Fibroblast of upper back skin (primary cell): ENCODE measurements around the gene SUSD4.

Source experiments
- DNase-seq: peaks from one replicate; pipeline ENCODE4 v3.0.0-alpha.2; 2013

Gene SUSD4

GRCh38 chr1:223358826-223359225 lies 5.2 kb downstream of the SUSD4 start:
- no peak for DNase-seq

- no peak for DNase-seq
These were observed 8.3 kb downstream of the SUSD4 start for GRCh38 chr1:223355699-223356098.

GRCh38 chr1:223353939-223354338 lies 10.0 kb downstream of the SUSD4 start:
- DNase-seq, result no peak

GRCh38 chr1:223352944-223353343 lies 11.0 kb downstream of the SUSD4 start:
- DNase-seq, result no peak

DNA sequence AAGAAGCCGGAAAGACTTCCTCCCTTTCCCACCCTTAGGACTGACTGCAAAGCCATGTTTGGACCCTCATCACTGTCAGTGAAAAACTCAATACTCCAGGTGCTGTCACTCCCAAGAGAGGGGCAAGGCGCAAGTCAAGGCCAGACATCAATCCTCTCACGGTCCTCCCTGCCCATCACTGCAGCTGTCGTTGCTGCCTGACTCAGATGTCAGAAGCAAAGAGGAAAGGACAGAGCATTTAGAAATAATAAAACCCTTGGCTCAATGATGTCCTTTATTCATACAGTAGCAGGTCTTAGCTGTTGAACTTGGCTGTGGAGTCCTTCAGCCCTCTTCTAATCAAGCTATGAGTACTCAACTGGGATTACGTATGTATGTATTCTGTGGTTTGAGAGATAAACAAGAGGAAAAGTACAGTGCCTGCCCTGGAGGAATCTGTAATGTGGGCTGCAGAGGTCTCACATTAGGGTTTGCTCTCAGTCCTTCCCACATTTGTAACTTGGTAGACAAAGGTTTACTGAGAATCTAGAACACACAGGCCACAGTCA lies 13.5 kb downstream of the SUSD4 start:
- no peak for DNase-seq

DNA sequence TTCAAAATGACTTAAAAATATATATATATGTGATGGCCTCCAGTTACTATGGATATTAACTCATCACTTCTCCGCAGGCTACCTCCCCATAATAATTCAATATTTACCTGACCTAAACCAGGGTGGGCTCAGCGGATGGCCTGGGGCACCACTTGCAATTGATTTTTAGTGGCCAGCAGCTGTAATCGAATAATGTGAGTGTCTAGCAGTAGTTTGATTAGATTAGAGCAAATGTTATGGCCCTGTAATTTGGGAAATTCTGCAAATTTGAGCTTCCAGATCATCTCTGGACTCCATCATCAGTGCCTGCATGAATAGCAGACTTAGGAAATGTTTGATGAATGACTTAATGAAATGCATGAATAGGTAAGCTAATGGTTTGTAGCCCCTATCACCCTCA lies 14.7 kb downstream of the SUSD4 start:
- DNase-seq, result no peak

- no peak for DNase-seq
These were observed 15.5 kb downstream of the SUSD4 start for GRCh38 chr1:223348439-223348838.

DNA sequence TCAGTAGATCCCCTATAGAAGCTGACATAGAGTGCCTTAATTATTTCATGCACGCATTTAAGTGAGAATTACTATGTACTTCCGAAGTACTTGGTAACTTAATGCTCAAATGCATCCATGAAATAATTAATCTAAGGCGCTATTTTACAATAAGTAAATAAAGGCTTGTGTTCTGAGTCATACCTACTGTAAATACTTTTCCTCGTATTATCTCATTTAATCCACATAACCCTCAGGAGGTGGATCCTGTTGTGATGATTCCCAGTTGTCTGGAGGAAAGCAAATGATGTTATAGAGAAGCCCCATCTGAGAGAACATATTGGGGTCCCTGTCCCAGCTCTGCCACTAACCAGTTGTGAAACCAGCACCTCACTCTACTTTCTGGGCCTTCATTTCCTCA lies 16.4 kb downstream of the SUSD4 start:
- no peak for DNase-seq

DNA sequence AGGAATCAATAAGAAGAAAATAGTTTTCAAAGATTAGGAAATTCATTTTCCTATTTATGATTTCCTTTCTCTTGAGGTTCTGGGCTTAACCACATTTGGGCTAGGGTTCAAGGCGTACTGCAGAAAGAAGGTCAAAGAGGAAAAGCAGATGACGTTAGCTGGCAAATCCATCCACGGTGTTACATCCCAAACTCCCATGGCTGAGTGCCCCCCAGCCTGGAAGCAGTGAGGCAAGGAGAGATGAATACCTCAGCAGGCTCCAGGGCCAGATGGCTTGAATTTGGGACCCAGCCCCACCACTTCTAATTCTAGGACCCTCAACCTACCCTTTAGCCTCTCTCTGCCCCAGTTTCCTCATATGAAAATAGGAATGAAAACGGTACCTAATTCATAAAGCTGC lies 17.7 kb downstream of the SUSD4 start:
- no peak for DNase-seq

- no peak for DNase-seq
These were observed 18.3 kb downstream of the SUSD4 start for GRCh38 chr1:223345720-223346119.

DNA sequence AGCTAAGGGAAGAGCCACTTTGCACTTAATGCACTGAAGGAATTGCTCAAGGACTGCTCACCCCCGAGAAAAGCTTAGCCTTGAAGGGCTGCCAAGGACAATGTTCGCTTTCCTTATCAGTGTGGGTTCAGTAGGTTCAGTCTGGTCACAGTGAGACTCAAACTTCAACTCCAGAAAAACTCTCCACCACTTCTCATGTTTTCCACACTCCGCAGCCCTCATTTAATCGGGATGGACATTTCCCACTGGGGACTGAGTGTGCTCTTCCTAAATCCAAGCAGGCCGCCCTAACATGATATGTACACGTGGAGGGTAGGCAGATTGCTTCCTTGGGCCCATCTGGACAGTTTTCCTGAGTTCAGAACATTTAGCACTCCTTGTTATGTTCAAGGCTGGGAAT lies 19.5 kb downstream of the SUSD4 start:
- no peak for DNase-seq

- DNase-seq, result no peak
These were observed 20.3 kb downstream of the SUSD4 start for GRCh38 chr1:223343692-223344091.

DNA sequence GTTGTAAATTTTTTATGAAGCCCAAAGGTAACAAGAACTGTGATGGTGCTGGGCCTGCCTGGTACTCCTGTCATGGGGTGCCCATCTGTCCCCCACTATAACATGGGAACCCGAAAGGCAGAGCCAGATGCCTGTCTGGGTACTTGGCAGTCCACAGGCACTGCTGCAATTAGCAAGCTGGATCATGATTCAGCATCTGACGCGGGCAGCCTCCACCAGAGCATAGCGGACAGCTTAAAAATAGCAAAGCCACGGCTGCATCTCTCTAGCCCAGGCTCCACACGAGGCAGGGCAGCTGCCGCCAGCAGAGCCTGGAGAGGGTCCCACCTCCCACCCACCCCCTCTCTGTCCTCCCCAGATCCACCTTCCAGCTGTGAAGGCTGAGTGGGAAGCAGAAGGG lies 22.9 kb downstream of the SUSD4 start:
- DNase-seq, result peak; percentile 37

- DNase-seq, result no peak
These were observed 23.3 kb downstream of the SUSD4 start for GRCh38 chr1:223340637-223341036.

DNA sequence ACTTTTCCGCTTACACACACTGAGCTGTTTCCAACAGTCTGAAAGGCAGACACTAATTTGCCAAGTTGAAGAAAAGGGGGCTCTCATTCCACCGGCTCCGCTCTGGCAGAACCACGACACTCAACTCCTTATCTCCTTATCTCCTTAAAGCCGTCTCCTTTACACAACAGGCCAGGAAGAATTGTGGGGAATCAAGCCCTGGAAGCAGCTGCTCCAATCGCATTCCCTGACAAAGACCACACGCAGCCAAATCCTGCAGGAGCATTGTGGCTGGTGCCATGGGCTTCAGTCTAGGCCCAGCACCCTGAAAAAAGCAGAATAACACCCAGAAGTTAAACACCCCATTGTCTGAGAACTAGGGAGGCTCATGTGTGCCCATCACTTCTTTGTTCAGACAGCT lies 24.1 kb downstream of the SUSD4 start:
- DNase-seq, result no peak

DNA sequence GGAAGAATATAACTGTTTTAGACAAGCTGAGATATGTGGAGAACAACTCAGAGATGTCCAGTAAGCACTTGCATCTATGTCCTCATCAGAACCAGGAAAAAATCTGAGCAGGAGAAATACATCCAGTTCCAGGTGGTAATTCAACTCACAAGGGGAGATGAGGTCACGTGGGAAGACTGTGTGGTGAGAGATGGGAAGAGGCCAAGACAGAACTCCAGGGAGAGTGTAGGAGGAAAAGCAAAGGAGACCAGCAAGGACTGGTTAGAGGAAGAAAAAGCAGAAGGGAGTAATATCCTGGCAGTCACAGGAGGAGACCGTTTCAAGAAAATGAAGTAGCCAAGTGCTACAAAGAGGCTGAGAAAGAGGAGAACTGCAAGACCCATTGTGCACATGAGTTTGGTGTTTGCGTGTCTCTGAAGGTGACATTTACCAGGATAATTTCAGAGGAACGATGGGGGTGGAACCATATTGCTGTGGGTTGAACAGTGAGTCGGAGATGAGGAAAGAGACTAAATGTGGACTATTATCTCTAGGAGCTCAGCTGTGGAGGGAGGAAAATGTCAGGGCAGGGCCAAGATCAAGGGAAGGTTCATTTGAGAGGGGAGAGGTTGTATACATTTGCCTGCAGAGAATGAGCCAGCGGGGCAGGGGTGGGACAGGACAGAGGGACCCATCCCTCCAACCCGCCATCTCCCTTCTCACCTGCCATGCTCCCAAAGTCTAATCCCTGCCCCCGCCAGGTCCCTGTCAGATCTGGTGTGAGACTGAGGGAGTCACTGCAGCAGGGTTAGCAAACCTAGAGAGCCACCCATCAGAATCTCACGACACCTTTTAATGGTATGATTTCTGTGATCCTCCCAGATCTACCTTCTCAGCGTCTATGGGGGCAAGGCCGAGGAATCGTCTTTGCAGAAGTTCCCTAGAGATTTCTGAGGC lies 24.9 kb downstream of the SUSD4 start:
- DNase-seq, result peak; percentile 37

DNA sequence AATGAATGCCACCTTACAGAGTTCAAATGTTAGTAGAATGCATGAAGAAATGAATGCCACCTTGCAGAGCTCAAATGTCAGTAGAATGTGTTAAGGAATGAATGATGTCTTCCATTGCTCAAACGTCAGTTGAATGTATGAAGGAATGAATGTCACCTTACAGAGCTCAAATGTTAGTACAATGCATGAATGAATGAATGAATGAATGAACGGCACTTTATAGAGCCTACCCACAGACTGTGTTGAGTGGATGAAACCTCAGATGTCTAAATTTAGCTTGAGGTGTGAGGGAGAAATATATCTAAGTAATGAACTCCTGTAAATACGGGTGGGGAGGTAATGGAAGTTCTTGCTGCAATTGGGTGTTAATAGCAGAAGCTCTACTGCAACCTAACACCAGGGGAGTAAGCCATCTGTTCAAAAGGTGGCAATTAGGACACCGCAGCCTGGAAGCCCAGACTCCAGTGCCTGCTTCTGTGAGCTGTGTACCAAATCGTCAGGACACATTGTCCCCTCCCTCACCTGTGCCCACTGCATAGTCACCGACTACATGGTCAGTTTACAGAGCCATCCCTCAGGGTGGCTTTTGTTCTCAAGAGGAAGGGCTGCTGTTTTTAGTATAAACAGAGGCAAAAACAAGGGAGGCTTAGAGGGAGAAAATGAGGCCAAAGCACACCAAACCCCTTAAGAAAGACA lies 26.7 kb downstream of the SUSD4 start:
- DNase-seq, result no peak

DNA sequence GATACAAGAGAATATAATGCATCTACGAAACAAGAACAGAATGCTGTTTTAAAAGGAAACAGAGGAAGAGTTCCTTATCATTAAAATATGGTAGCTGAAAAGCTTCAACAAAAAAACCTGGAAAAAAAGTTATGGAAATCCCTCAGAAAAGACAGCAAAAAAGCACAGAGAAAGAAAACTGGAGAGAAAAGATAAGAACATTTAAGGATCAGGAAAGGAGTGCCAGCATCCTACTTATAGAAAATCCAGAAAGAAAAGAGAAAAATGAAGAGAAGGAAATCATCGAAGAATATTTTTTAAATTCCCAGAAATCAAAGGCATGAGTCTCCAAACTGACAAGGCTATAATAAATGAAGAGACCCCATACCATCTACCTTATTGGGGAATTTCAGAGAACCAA lies 29.8 kb downstream of the SUSD4 start:
- DNase-seq, result no peak

GRCh38 chr1:223332997-223333396 lies 31.0 kb downstream of the SUSD4 start:
- DNase-seq, result no peak

GRCh38 chr1:223331929-223332328 lies 32.0 kb downstream of the SUSD4 start:
- peak; percentile 88 for DNase-seq

- peak; percentile 6 for DNase-seq
These were observed 32.7 kb downstream of the SUSD4 start for GRCh38 chr1:223331301-223331700.

DNA sequence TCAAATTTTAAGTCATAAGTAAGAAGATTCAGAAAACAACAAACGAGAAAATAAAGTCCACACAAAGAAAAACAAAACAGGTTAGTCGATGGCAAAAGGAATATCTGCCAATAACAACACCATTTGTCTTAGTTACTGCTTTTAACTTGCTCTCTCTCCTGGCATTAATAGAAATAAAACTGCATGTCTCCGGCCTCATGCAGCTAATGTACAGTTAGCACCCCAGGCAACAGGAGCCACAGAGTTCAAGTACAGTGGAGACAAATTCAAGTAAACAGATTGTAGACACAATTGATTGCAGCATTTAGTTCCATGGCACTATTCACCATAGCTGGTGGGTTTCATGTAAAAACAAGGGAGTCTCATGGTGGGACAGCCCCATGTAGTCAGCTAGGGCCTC lies 33.5 kb downstream of the SUSD4 start:
- DNase-seq, result no peak

DNA sequence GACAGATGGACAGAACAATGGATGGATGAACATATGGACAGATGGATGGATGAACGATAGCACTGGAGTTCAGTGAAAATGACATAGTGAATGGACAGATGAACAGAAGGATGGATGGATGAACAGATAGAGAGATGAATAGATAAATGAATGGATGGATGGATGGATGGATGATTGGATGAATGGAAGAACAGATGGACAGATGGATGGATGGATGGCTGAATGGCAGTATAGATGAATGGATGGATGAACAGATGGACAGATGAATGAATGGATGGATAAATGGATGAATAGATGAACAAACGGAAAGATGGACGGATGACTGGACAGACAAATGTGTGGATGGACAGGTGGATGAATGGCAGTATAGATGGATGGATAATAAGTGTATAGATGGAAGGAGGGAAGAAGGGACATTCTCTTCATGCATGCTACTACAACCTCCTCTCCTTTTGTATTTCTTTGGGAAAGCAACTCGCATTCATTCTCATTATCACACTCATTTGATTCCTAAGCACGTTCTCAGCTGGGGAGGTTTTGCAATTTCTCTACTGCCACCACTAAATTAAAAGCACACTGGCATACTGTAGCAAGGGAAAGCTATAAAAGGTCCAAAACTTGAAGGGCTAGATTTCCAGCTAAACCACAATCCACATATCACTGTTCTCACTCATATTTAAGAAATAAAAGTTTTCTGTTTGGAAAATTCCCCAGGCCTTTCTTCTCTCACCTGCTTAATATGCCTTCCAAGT lies 34.1 kb downstream of the SUSD4 start:
- peak; percentile 6 for DNase-seq
